Middle frontal gyrus (tissue), 1 donor: Measurements from ENCODE around the gene DDX25.
"Not testable (repeated sequence)": the region's sequence is repeated elsewhere in the genome, so short reads cannot be mapped to it uniquely, and the experiment has no call there.

ENCODE experiments used
- DNase-seq: peaks from one replicate; pipeline ENCODE4 v3.0.0-alpha.2; 2015; ENCODE audit warnings: low spot score; ENCODE audit errors: extremely low spot score

The DDX25 gene

GRCh38 chr11:125904678-125905077, 370 bp downstream of the DDX25 start:
- DNase-seq = no peak

DNA sequence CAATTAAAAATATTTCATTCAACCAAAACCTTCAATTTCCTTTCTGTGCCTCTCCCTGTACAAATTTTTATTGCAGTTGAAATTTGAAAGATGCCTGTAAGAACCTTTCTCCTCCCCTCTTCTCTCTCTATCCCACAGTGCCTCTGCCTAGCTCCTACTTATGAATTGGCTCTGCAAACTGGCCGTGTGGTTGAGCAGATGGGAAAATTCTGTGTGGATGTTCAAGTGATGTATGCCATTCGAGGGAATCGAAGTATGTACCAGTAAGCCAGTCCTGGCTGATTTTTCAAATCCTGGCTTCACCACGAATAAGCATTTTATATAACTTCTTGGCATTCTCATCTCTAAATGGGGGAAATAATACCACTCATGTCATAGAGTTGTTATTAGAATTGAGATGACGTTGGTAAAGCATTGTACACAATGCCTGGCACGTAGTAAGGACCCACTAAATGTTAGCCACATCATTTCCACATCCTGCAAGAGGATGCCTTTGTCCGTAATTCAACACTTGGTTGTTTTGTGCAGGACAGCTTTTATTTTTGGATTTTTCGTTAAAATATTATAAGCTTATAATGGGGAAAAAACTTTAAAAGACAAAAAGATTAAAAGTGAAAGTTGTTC, 6.0 kb downstream of the DDX25 start:
- DNase-seq = no peak

GRCh38 chr11:125914601-125915000, 10.3 kb downstream of the DDX25 start:
- not testable (repeated sequence) for DNase-seq

DNA sequence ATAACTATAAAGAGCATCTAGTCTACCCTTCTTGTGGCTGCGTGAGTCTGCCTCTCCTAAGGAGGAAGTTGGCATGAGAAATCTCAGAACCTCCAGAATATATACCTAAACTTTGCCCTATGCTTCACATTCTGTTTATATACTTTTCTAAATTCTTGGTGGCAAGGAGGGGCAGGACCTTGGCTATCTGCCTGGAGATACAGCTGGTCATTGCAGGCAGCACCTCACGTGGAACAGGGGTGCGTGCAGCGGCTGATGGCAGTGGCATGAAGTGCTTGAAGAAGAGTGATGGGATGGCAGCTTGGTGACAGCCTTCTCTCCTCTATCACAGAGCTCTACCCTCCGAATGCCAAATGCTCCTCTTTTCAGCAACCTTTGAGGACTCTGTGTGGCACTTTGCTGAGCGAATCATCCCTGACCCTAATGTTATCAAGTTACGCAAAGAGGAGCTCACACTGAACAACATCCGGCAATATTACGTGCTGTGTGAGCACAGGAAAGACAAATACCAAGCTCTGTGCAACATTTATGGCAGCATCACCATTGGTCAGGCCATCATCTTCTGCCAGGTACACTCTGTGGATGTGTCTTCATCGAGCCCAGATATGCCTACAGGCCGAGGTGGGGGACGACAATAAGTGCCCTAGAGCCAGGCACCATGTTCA, 12.5 kb downstream of the DDX25 start:
- no peak for DNase-seq

- no peak for DNase-seq
These were observed 14.0 kb downstream of the DDX25 start for GRCh38 chr11:125918140-125918840.

GRCh38 chr11:125921042-125921441, 16.7 kb downstream of the DDX25 start:
- DNase-seq = no peak

- DNase-seq = no peak
These were observed 17.8 kb downstream of the DDX25 start for GRCh38 chr11:125922156-125922555.

DNA sequence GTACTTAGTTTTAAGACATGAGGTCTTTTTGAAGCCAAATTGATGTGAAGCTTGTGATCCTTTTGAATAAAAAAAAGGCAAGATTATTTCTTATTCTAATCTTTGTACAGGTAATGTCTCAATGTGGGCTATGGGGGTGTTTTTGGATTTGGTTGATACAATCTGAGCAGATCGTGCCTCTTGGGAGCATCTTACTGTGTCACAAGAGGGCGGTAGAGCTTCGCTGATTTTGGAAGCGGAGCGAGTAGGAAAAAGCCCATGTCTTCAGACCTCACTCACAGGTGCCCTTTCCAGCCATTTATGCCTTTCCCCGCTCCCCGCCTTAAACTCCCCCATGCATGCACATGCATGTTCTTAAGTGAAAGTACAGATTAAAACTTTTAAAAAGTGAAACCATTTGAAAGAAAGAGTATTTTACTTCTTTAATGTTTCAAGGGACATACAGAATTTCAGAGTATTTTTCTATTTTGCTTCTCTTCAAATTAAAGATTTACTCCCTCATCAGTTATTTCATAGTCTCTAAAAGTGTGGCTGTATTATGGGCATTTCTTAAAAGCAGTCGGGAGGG, 18.8 kb downstream of the DDX25 start:
- DNase-seq = peak; percentile 69

GRCh38 chr11:125923633-125924032, 19.3 kb downstream of the DDX25 start:
- no peak for DNase-seq

- DNase-seq = no peak
These were observed 20.2 kb downstream of the DDX25 start for GRCh38 chr11:125924384-125925007.

- DNase-seq = no peak
These were observed 21.0 kb downstream of the DDX25 start for GRCh38 chr11:125925247-125925740.

DNA sequence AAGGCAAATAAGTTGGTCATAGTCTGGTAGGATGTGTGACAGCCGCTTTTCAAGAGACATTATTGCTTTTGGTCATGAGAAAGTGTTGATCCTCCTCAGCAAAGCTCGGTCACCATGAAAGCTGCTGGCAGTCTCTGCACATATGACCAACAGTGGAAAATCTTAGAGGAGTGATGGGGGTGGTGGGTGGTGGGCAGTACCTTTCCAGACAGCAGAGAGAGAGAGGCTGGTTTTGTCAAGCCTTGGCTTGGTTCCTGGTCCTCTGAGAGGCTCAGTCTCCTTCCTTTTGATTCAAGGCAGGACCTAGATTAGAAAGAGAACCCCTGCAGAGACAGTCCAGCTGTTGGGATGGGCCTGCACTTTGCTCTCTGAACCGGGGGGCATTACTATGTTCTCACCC, 21.5 kb downstream of the DDX25 start:
- DNase-seq = no peak

- no peak for DNase-seq
These were observed 22.4 kb downstream of the DDX25 start for GRCh38 chr11:125926682-125927081.

DNA sequence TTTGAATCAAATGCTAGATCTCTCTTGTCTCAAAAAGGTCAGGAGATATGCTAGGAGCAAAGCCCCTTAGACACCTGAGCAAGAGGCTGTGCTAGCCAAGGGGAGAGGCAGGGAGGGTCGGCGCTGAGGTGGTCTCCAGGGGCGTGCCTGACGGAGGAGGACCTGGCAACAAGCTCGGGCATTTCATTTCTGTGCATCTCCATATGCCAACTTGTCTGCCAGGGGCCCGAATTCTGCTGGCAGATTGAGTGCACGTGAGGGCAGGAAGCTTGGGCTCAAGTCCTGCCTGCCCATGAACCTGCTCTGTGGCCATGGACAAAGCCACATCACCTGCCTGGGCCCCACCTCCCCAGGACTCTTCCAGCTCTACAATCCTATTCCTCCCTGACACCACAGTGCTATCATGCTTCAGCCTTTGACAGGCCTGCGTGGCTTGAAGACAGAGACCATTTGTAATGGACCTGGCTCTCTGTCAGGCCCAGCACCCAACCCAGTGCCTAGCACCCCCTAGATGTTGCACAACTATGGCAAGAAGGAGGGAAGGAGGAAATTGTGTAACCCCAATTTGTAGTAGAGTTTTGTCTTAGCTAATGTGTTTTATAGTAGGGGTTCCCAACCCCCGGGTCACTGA, 25.3 kb downstream of the DDX25 start:
- no peak for DNase-seq

- DNase-seq = no peak
These were observed 25.8 kb downstream of the DDX25 start for GRCh38 chr11:125930076-125930450.

GRCh38 chr11:125931116-125931515, 26.8 kb downstream of the DDX25 start:
- DNase-seq = no peak

- DNase-seq = no peak
These were observed 27.4 kb downstream of the DDX25 start for GRCh38 chr11:125931668-125932067.

- DNase-seq = no peak
These were observed 28.0 kb downstream of the DDX25 start for GRCh38 chr11:125932301-125932700.

- DNase-seq = no peak
These were observed 28.9 kb downstream of the DDX25 start for GRCh38 chr11:125933030-125933813.

GRCh38 chr11:125934473-125934872, 30.2 kb downstream of the DDX25 start:
- no peak for DNase-seq
